GM10248 (cell line): ENCODE measurements around the gene PPIL3.

ENCODE experiments used
- CTCF ChIA-PET: fragments of 300-600 bp; sonication (Branson Sonifier 250); formaldehyde crosslinking; extraction: SDS; loops from one replicate; lab custom pipeline; 2021; ENCODE audit warnings: antibody characterized with exemption; lab: Yijun Ruan, JAX
- POLR2A ChIA-PET: fragments of 350-650 bp; sonication (Branson Sonifier 250); formaldehyde crosslinking; extraction: SDS; loops from one replicate; lab custom pipeline; 2020; ENCODE audit warnings: antibody characterized with exemption; lab: Yijun Ruan, JAX
- DNase-seq: peaks from one replicate; pipeline ENCODE4 v3.0.0; 2012; ENCODE audit errors: extremely low spot score
- CTCF ChIP-seq: IDR thresholded peaks from 2 replicates; pipeline ENCODE4 v1.5.1; 2012; ENCODE audit warnings: mild to moderate bottlenecking, low read depth; ENCODE audit errors: extremely low read depth, missing control alignments, control extremely low read depth

Gene PPIL3

DNA sequence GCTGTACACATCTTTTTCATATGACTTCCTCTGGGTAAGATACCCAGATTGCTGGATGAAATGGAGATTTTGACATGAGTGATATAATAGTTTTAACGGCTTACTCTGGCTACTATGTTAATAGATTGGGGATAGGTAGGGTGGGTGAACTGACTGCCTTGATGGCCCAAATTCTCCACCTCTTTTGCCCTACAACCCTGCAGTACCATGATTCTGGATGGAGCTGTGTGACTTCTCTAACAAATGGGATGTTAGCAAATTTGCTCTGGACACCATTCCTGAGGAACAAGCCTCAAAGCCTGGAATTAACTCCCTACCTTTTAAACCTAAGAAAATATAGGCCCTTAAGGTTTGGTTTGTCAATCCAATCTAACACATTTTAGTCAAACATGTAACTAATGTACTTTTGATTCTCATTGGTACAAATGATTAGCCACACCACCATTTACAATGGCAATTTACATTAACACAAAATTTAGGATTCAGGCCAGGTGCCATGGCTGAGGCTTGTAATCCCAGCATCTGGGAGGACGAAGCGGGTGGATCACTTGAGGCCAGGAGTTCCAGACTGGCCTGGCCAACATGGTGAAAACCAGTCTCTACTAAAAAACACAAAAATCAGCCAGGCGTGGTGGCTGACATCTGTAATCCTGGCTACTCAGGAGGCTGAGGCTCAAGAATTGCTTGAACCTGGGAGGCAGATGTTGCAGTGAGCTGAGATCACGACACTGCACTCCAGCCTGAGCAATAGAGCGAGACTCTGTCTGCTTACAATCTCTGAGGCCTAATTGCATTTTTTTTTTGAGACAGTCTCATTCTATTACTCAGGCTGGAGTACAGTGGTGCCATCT lies 37.3 kb downstream of the PPIL3 start:
- DNase-seq, result no peak
- CTCF ChIA-PET, result interaction anchor here (1.1 kb wide), 1 partner anchor 18 kb away, joined by 3 read pairs; no protein-coding TSS in a partner anchor
- no peak for TF ChIP-seq CTCF
- POLR2A ChIA-PET, result interaction anchor here (0.6 to 2.0 kb wide), 7 partner anchors 9 to 37 kb away, joined by 3 to 16 read pairs (median 3); partner anchors contain the start of gene CLK1

DNA sequence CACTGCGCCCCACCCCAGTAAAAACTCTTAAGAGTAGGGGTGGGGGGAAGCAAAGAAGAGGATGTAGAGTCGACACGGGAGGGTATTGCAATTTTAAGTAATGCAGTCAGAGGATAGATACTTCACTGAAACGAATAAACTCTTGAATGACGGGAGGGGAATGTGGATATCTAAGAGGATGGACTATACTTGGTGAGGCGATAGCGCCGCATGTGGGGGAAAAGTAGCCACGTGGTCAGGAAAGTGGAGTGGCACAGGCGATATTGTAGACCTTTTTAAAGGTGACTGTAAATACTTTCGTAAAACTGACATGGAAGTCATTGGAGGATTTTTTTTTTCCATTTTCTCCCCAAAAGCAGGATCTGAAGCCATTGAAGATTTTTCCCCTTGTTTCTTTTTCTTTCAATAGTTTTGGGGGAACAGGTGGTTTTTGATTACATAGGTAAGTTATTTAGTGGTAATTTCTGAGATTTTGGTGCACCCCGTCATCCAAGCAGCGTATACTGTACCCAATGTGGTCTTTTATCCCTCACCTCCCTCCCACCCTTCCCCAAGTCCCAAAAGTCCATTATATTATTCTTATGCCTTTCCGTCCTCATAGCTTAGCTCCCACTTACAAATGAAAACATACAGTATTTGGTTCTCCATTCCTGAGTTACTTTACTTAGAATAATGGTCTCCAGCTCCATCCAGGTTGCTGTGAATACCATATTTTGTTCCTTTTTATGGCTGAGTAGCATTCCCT lies 38.2 kb downstream of the PPIL3 start:
- DNase-seq, result no peak
- TF ChIP-seq CTCF, result no peak
- POLR2A ChIA-PET, result interaction anchor here (0.6 to 3.1 kb wide), 7 partner anchors 7 to 33 kb away, joined by 3 to 26 read pairs (median 5); partner anchors contain the start of gene CLK1
- CTCF ChIA-PET, result interaction anchor here (1.4 to 1.5 kb wide), 2 partner anchors 12 to 32 kb away, joined by 4 to 5 read pairs; no protein-coding TSS in a partner anchor

DNA sequence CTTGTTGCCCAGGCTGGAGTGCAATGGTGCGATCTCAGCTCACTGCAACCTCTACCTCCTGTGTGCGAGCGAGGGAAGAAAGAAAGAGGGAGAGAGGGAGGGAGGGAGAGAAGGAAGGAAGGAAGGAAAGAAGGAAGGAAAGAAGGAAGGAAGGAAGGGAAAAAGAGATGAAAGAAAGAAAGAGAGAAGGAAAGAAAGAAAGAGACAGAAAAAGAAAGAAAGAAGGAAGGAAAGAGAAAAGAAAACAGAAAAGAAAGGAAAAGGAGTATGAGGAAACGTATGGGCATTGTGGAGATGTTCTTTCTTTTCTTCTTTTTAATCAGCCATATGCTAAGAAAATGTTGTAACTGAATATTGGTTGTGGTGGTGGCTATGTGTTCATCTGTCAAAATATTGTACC lies 40.9 kb downstream of the PPIL3 start:
- no peak for TF ChIP-seq CTCF
- CTCF ChIA-PET, result interaction anchor here (0.8 to 1.4 kb wide), 2 partner anchors 53 to 384 kb away, joined by 3 read pairs; no protein-coding TSS in a partner anchor
- POLR2A ChIA-PET, result interaction anchor here (1.0 to 3.1 kb wide), 3 partner anchors 10 to 14 kb away, joined by 5 to 26 read pairs (median 8); no protein-coding TSS in a partner anchor
- no peak for DNase-seq

DNA sequence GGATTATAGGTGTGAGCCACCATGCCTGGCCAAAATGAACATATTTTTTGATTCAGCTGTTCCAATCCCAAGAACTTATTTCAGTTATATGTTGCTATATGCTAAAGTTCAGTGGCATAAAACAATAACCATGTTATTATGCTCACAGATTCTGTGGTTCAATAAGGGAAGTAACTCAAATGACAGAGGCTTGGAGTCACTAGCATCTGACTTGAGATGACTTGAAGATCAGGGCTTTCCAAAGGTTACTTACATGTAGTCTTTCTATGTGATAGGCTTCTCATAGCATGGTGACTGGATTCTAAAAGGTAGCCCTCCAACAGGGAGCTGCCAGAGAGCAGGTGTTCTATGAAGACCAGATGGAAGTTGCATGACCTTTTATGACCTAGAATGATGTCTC lies 41.6 kb downstream of the PPIL3 start:
- ChIA-PET POLR2A (interaction anchor here (1.0 to 3.9 kb wide), 3 partner anchors 8 to 14 kb away, joined by 5 to 30 read pairs (median 26); no protein-coding TSS in a partner anchor), CTCF (no interaction called here)
- no peak for DNase-seq
- no peak for TF ChIP-seq CTCF

DNA sequence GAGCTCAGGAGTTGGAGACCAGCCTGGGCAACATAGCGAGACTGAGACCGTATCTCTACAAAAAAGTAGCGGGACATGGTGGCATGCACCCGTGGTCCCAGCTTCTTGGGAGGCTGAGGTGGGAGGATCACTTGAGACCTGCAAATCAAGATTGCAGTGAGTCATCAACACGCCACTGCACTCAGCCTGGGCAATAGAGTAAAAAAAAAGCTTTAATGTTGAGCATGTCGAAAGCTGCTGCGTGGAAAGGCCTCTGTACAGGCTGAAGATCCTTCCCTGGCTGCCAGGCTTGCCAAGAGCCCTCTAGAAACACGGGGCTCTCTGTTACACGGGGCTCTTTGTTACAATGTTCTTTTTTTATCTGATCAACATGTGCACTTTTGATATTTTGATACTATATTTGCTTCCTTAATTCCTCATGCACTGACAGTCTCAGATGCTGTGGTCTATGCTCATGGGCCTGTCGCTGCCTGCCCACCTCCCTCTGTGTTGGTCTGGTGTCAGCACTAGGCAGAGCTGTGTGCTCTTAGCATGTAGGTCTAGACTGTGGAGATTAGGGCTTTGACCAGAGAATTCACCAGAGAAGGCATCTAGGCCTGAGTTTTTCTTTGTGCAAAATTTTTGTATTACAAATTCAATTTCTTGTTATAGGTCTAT lies 43.1 kb downstream of the PPIL3 start:
- POLR2A ChIA-PET, result interaction anchor here (0.7 to 3.9 kb wide), 5 partner anchors 10 to 291 kb away, joined by 3 to 30 read pairs (median 7); partner anchors contain the start of gene CLK1
- DNase-seq, result no peak
- CTCF ChIA-PET, result interaction anchor here (0.9 to 3.3 kb wide), 4 partner anchors 12 to 26 kb away, joined by 3 to 17 read pairs (median 4); no protein-coding TSS in a partner anchor
- TF ChIP-seq CTCF, result no peak

DNA sequence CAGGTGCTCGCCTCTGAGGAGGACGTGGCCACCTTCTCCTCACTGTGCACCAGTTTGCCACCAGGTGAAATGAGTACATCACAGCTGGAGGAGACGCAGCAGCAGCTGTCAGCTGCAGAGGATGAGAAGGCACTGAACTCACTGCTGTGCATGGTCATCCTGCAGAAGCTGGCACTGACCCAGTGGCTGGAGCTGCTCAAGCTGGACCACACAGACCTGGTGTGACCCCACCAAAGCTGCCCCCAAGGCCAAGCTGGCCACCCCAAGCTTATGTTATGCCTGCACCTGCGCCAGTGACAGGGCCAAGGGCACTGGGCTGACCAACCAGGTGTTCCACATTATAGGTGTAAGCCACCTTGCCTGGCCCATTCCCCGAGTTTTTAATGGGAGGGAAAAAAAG lies 43.7 kb downstream of the PPIL3 start:
- ChIA-PET CTCF (interaction anchor here (0.9 to 3.3 kb wide), 4 partner anchors 12 to 26 kb away, joined by 3 to 17 read pairs (median 4); no protein-coding TSS in a partner anchor), POLR2A (interaction anchor here (1.3 to 3.9 kb wide), 4 partner anchors 10 to 19 kb away, joined by 5 to 30 read pairs (median 8); partner anchors contain the start of gene CLK1)
- no peak for DNase-seq
- TF ChIP-seq CTCF, result no peak
